HG03039 (cell line): Measurements from ENCODE around the gene PARP9.

ENCODE experiments used
- ATAC-seq: cut with Tn5 transposase; IDR thresholded peaks from one replicate; pipeline ENCODE4 v1.9.1; 2021; ENCODE audit warnings: mild to moderate bottlenecking, moderate library complexity; ENCODE audit not compliant: unreplicated experiment

PARP9 gene

GRCh38 chr3:122488262-122488973 lies 75.7 kb downstream of the PARP9 start:
- no peak for ATAC-seq

GRCh38 chr3:122484985-122485384 lies 79.1 kb downstream of the PARP9 start:
- ATAC-seq, result no peak

- ATAC-seq, result no peak
Measured at GRCh38 chr3:122481390-122481789, 82.7 kb downstream of the PARP9 start.
